HUES6 (cell line): ENCODE data around the gene CALN1.
"Not testable (repeated sequence)": the region's sequence is repeated elsewhere in the genome, so short reads cannot be mapped to it uniquely, and the experiment has no call there.

ENCODE experiments used
- H3K27ac ChIP-seq: 2 replicates; pipeline ENCODE4 v1.7.0; 2013; ENCODE audit warnings: low read depth, mild to moderate bottlenecking, low read length, inconsistent platforms
- H3K27me3 ChIP-seq: 2 replicates; pipeline ENCODE4 v1.6.1; 2013; ENCODE audit warnings: low read length; ENCODE audit not compliant: control insufficient read depth, insufficient read depth
- H3K36me3 ChIP-seq: 2 replicates; pipeline ENCODE4 v1.6.1; 2013; ENCODE audit warnings: low read length; ENCODE audit not compliant: control insufficient read depth, insufficient read depth
- H3K4me1 ChIP-seq: 2 replicates; pipeline ENCODE4 v1.6.1; 2013; ENCODE audit warnings: low read length; ENCODE audit not compliant: control insufficient read depth, insufficient read depth
- H3K4me3 ChIP-seq: 2 replicates; pipeline ENCODE4 v1.5.1; 2013; ENCODE audit warnings: low read depth, low read length
- H3K9ac ChIP-seq: one replicate; pipeline ENCODE4 v1.6.1; 2013; ENCODE audit warnings: mild to moderate bottlenecking, low read length
- H3K9me3 ChIP-seq: 2 replicates; pipeline ENCODE4 v1.6.1; 2013; ENCODE audit warnings: low read depth, low read length; ENCODE audit not compliant: control insufficient read depth, insufficient read depth

The CALN1 gene

DNA sequence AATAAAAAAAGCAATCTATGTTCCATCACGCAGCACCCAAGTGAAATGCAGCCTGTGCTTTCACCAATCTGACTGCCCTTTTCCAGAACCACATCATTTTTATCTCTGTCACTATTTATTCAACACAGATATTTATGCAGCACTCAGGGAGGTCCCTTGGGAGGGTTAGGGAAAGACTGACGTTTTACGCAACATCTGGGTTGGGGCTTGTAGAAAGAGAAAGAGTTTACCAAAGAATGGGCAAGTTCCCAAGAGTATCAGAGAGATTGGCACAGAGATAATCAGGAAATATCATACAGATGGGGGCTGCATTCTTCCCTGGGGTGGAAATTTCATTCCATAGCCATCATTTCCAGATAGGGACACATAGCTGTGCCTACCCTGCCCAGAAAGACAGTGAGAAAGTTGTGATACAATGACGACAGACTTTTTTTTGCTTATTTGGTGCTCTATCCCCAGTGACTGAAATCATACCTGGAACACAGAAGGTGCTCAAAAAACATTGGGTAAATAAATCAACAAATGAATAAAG, 474.2 kb downstream of the CALN1 start:
- H3K27ac ChIP-seq = no peak overlapping the region

DNA sequence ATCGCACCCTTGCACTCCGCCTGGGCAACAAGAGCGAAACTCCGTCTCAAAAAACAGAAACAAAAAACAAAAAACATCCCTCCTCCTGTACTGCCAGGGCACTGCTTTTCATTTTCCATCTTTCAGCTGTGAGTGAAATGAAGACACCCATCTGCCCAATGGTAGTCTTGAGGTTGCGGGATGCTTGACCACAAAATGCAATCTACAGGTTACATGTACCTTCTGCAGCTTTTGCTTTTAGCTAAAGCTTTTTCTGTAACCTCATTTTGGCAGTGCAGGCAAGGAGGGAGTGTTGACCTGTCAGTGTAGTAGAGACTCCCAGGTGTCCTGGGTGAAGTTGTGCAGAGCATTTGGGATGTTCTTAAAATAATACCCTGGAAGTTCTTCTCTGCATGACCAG, 476.5 kb downstream of the CALN1 start:
- H3K9me3 ChIP-seq = no peaks in the 10 kb centered on the region
- no peak overlapping the region for H3K27ac ChIP-seq
- no peaks in the 10 kb centered on the region for H3K36me3 ChIP-seq
- no peak overlapping the region for H3K9ac ChIP-seq
- no peaks in the 10 kb centered on the region for H3K4me1 ChIP-seq
- H3K27me3 ChIP-seq = no peaks in the 10 kb centered on the region; the same call in 1 of the 2 replicates
- no peak overlapping the region for H3K4me3 ChIP-seq

More for the DNA sequence above, 474.2 kb downstream of the CALN1 start:
- H3K4me3 ChIP-seq = no peak overlapping the region
- no peak overlapping the region for H3K9ac ChIP-seq
- no peaks in the 10 kb centered on the region for H3K9me3 ChIP-seq
- peaks cover 2% of the 10 kb centered on the region; the same call in 1 of the 2 replicates for H3K4me1 ChIP-seq
- H3K27me3 ChIP-seq = no peaks in the 10 kb centered on the region; the same call in 1 of the 2 replicates
- H3K36me3 ChIP-seq = no peaks in the 10 kb centered on the region

DNA sequence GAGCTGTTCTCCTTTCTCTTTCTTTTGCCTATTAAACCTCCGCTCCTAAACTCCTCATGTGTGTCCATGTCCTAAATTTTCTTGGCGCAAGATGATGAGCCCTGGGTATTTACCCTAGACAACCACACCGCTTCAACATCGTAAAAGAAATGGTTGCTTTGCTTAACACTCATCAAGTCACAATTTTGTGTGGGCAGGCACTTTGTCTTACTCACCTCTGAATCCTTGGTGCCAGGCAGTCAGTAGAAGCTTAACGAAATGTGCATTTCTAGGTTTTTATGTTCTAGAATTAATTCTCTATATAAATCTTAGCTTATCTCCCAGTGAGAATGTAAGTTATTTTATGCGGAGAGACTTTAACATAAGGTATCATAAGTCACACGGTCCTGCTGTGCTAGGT, 478.7 kb downstream of the CALN1 start:
- Histone ChIP-seq H3K4me1 (no peaks in the 10 kb centered on the region), H3K9me3 (no peaks in the 10 kb centered on the region), H3K27ac (no peak overlapping the region), H3K27me3 (no peaks in the 10 kb centered on the region; the same call in 1 of the 2 replicates), H3K9ac (no peak overlapping the region), H3K36me3 (no peaks in the 10 kb centered on the region), H3K4me3 (no peak overlapping the region)

DNA sequence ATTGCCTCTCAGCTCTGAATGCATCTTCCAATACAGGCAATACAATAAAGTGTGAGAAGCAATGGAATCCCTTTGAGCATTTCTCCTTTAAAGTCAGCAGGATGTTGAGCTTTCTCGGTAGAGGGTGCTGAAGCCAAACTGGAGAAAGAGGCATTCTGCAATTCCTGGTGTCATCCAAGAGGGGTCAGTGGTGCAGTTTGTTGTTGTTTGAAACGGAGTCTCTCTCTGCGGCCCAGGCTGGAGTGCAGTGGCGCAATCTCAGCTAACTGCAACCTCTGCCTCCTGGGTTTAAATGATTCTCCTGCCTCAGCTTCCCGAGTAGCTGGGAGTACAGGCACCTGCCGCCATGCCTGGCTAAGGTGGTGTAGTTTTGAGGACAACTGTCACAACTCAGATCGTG, 486.5 kb downstream of the CALN1 start:
- Histone ChIP-seq H3K9me3 (peaks cover 5% of the 10 kb centered on the region; the same call in 1 of the 2 replicates), H3K27ac (no peak overlapping the region), H3K4me1 (no peaks in the 10 kb centered on the region), H3K9ac (no peak overlapping the region), H3K27me3 (no peaks in the 10 kb centered on the region), H3K4me3 (no peak overlapping the region), H3K36me3 (no peaks in the 10 kb centered on the region)

DNA sequence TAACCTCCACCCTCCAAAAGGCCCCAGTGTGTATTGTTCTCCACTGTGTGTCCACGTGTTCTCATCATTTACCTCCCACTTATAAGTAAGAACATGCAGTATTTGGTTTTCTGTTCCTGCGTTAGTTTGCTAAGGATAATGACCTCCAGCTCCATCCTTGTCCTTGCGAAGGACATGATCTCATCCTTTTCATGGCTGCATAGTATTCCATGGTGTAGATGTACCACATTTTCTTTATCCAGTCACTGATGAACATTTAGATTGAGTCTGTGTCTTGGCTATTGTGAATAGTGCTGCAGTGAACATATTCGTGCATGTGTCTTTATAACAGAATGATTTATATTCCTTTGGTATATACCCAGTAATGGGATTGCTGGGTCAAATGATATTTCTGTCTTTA, 497.9 kb downstream of the CALN1 start:
- H3K4me1 ChIP-seq, H3K27ac ChIP-seq, H3K36me3 ChIP-seq, H3K27me3 ChIP-seq, H3K9ac ChIP-seq, H3K4me3 ChIP-seq, H3K9me3 ChIP-seq: not testable (repeated sequence)

DNA sequence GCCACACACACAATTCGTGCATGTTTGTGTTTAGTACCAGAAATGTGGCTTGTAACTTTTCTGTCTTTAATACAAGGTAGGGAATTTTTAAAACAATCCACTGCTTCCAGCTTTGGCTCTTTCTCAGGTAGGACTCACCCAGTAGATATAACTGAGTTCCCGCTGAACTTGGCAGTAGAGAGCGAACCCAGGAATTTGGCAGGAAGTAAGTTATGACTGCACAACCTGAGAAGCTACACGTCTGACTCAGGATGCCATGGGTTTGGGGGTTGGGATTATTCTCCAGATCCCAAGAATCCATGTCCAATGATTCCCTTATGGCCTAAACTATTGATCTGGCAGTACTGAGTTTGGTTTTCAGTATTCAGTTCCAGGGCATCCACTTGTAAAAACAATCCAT, 499.7 kb downstream of the CALN1 start:
- Histone ChIP-seq H3K27me3 (no peaks in the 10 kb centered on the region), H3K4me1 (no peaks in the 10 kb centered on the region), H3K9me3 (peaks cover 8% of the 10 kb centered on the region), H3K36me3 (no peaks in the 10 kb centered on the region), H3K9ac (no peak overlapping the region), H3K4me3 (no peak overlapping the region), H3K27ac (no peak overlapping the region)

DNA sequence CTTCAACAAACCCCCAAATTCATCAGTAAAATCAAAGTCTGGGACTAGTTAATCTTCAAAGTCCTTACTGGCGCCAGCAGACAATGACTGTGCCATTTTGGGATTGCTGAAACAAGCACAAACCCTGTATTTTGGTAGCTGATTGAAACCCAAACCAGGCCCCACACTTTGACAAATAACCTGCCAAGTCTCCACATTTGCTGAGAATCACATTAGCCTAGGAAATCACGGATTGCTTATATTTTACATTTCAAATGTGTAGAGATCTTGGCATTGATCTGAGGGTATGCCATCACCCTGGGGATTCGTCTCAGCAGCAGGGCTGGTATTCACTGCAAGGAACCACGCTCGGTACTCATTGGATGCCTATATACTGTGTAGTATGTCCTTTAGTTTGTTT, 501.1 kb downstream of the CALN1 start:
- H3K4me1 ChIP-seq = no peaks in the 10 kb centered on the region
- H3K9ac ChIP-seq = no peak overlapping the region
- no peaks in the 10 kb centered on the region for H3K27me3 ChIP-seq
- H3K36me3 ChIP-seq = no peaks in the 10 kb centered on the region
- peaks cover 8% of the 10 kb centered on the region for H3K9me3 ChIP-seq
- H3K27ac ChIP-seq = no peak overlapping the region
- no peak overlapping the region for H3K4me3 ChIP-seq

DNA sequence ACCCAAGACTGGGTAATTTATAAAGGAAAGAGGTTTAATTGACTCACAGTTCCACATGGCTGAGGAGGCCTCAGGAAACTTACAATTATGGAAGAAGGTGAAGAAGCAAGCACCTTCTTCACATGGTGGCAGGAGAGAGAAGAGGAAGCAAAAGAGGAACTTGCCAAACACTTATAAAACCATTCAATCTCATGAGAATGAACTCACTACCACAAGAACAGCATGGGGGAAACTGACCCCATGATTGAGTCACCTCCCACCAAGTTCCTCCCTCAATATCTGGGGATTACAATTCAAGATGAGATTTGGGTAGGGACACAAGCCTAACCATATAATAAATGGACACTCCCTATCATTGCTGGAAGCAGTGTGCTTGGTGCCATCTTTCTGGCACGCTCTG, 506.3 kb downstream of the CALN1 start:
- no peaks in the 10 kb centered on the region for H3K4me1 ChIP-seq
- H3K27ac ChIP-seq = no peak overlapping the region
- no peak overlapping the region for H3K9ac ChIP-seq
- no peak overlapping the region for H3K4me3 ChIP-seq
- peaks cover 5% of the 10 kb centered on the region; the same call in 1 of the 2 replicates for H3K9me3 ChIP-seq
- no peaks in the 10 kb centered on the region for H3K36me3 ChIP-seq
- no peaks in the 10 kb centered on the region for H3K27me3 ChIP-seq

DNA sequence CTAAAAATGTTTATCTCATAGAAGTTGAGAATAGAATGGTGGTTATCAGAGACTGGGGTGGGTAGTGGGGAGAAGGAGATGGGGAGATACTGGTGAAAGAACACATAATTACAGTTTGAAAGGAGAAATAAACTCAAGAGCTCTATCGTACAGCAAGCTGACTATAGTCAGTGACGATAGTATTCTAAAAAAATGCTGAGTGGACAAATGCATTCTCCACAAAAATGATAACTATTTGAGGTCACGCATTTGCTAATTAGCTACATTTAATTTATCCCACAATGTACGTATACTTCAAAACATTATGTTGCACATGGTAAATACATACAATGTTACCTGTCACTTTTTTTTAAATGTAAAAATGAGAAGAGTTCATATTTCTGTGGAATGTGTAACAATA, 507.7 kb downstream of the CALN1 start:
- H3K4me3 ChIP-seq = no peak overlapping the region
- no peaks in the 10 kb centered on the region for H3K27me3 ChIP-seq
- H3K27ac ChIP-seq = no peak overlapping the region
- no peaks in the 10 kb centered on the region for H3K4me1 ChIP-seq
- H3K36me3 ChIP-seq = no peaks in the 10 kb centered on the region
- H3K9ac ChIP-seq = no peak overlapping the region
- H3K9me3 ChIP-seq = no peaks in the 10 kb centered on the region

DNA sequence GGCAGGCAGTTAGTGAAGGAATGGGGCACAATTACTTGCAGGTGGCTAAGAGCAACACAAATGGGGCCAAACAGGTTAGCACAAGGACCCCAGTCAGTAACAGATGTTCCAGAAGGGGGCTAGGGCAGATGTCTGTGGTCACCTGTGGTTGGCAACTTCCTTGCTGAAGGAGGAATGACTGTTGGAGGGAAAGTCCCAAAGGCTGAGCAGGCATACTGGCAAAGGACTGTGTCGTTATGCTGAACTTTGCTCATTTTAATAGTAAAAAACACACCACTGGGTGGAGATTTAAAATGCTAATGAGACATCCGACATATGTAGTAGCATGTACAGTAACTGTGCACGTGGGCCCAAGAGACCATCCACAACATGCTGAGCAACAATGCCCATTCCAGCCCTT, 511.6 kb downstream of the CALN1 start:
- no peak overlapping the region for H3K27ac ChIP-seq
- H3K9me3 ChIP-seq = no peaks in the 10 kb centered on the region
- H3K9ac ChIP-seq = no peak overlapping the region

DNA sequence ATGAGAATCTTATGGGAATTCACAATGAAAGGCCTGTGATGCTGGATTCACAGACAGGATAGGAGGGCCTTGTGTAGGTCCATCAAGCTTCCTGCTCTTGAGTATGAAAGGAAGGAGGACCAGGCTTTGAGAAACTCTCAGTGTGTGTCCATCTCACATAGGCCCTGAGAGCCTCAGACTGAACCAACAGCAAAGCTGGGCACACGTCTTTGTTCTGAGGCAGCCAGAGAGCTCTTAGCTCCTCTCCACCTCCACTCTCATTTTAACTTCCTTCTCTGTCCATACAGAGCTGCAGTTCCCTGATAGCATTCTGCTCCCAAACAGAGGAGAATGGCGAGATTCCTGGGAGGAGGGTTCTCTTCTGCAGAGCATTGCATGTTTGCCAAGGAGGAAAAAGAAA, 515.6 kb downstream of the CALN1 start:
- Histone ChIP-seq H3K27me3 (no peaks in the 10 kb centered on the region), H3K4me1 (no peaks in the 10 kb centered on the region), H3K36me3 (no peaks in the 10 kb centered on the region), H3K9me3 (no peaks in the 10 kb centered on the region), H3K27ac (no peak overlapping the region), H3K9ac (no peak overlapping the region), H3K4me3 (no peak overlapping the region)

More for the DNA sequence above, 511.6 kb downstream of the CALN1 start:
- Histone ChIP-seq H3K27me3 (no peaks in the 10 kb centered on the region), H3K36me3 (no peaks in the 10 kb centered on the region), H3K4me3 (no peak overlapping the region), H3K4me1 (no peaks in the 10 kb centered on the region)

DNA sequence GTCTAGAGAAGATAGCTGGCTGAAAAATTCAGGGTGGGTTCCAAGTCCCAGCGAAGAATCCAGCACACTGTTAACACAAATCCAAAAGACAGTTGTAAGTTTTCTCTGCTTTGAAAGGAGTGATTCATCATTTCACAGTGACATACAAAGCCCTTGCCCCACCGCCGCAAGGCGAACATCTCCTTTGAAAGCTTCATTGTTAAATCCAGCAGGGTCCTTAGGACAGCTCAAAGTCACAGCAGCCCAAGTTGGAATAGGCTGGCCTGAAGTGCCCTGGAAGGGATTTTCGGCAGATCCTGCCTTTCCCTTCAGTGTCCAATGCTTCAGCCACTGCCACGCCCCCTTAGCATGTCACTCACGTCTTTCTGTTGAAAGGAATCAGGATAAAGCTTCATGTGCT, 526.1 kb downstream of the CALN1 start:
- no peak overlapping the region for H3K9ac ChIP-seq
- no peak overlapping the region for H3K4me3 ChIP-seq
- no peaks in the 10 kb centered on the region for H3K36me3 ChIP-seq
- peaks cover 17% of the 10 kb centered on the region for H3K9me3 ChIP-seq
- H3K27me3 ChIP-seq = no peaks in the 10 kb centered on the region
- H3K27ac ChIP-seq = no peak overlapping the region
- H3K4me1 ChIP-seq = peaks cover 4% of the 10 kb centered on the region; the same call in 1 of the 2 replicates
